Lower leg skin (tissue), 3 donors: ENCODE data around the gene BABAM2.

ENCODE experiments used
- CTCF ChIP-seq, 3 donors: fragments of 450-650 bp; IDR thresholded peaks; one replicate each; pipeline ENCODE4 v1.5.1; 2016; ENCODE audit warnings: antibody characterized with exemption in 3 of 3, mild to moderate bottlenecking in 3 of 3, moderate library complexity in 2 of 3
- POLR2A ChIP-seq, 2 donors: fragments of 450-650 bp; IDR thresholded peaks; one replicate each; pipeline ENCODE4 v1.6.1; 2016 to 2017; ENCODE audit warnings: antibody characterized with exemption in 2 of 2, mild to moderate bottlenecking in 1 of 2, moderate library complexity in 1 of 2

DNA sequence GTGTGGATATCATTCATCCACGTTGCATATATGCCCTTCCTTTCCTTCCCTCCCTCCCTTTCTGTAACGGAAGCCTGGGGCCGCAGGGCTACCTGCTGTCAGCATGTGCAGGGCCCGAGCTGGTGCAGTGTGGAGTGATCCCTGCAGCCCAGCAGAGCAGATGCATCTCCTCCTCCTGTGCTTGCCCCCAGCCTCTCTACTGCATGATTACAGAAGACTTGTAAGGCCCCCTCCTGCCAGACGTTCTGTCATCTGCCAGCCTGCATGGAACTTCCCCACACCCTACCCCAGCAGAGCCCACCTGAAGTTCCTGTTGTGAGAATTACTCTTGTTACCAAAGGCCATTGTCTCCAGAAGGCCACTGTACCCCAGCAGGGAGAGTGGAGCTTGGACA, 434.6 kb downstream of the BABAM2 start:
- no peak for TF ChIP-seq CTCF (IDR thresholded peaks at IDR 0.05)
- no peak for TF ChIP-seq POLR2A (IDR thresholded peaks at IDR 0.05)
